Stimulated activated CD4-positive, alpha-beta T cell treated with anti-CD3 and anti-CD28 coated beads, Interleukin-1b, Interleukin-23, amount 100 ng/mL, for 24 hours (primary cell): Measurements from ENCODE around the gene RNASEL.

Experiments
- DNase-seq, 4 experiments: peaks; one replicate each; pipeline ENCODE4 v3.0.0-alpha.2; 2020; ENCODE audit warnings: low read depth in 4 of 4, low spot score in 1 of 4

The RNASEL gene

GRCh38 chr1:182621906-182622305, 32.9 kb upstream of the RNASEL start:
- DNase-seq = no peak

- no peak for DNase-seq
These were observed 32.0 kb upstream of the RNASEL start for GRCh38 chr1:182620924-182621585.

- no peak for DNase-seq
These were observed 28.8 kb upstream of the RNASEL start for GRCh38 chr1:182617734-182618351.

- no peak for DNase-seq
These were observed 28.0 kb upstream of the RNASEL start for GRCh38 chr1:182617014-182617429.

- peak; percentile 41 to 71 (median 48) for DNase-seq
These were observed 27.3 kb upstream of the RNASEL start for GRCh38 chr1:182616130-182617013.

GRCh38 chr1:182615468-182616129, 26.5 kb upstream of the RNASEL start:
- no peak for DNase-seq

- DNase-seq = peak in 3 of 4 experiments; percentile 28 to 44 (median 32)
These were observed 25.9 kb upstream of the RNASEL start for GRCh38 chr1:182614796-182615454.

- DNase-seq = no peak
These were observed 22.7 kb upstream of the RNASEL start for GRCh38 chr1:182611787-182612186.

GRCh38 chr1:182611326-182611725, 22.3 kb upstream of the RNASEL start:
- DNase-seq = no peak

GRCh38 chr1:182610606-182611194, 21.6 kb upstream of the RNASEL start:
- no peak for DNase-seq

GRCh38 chr1:182608845-182609610, 20.0 kb upstream of the RNASEL start:
- DNase-seq = no peak

- DNase-seq = no peak
These were observed 19.2 kb upstream of the RNASEL start for GRCh38 chr1:182608236-182608635.

- no peak for DNase-seq
These were observed 18.5 kb upstream of the RNASEL start for GRCh38 chr1:182607566-182607965.

- DNase-seq = peak; percentile 84 to 94 (median 90)
These were observed 15.4 kb upstream of the RNASEL start, which contains the start of gene RGS16 for GRCh38 chr1:182604175-182605164. Gene RGS16 (minus strand): TSS chr1:182604389. CDS start chr1:182604259, 130 bp downstream.

- no peak for DNase-seq
These were observed 14.7 kb upstream of the RNASEL start for GRCh38 chr1:182603646-182604174.

GRCh38 chr1:182602935-182603645, 14.0 kb upstream of the RNASEL start:
- DNase-seq = no peak

GRCh38 chr1:182601913-182602312, 12.9 kb upstream of the RNASEL start:
- DNase-seq = no peak
